Measurements from ENCODE around the gene TMTC3.

DNA sequence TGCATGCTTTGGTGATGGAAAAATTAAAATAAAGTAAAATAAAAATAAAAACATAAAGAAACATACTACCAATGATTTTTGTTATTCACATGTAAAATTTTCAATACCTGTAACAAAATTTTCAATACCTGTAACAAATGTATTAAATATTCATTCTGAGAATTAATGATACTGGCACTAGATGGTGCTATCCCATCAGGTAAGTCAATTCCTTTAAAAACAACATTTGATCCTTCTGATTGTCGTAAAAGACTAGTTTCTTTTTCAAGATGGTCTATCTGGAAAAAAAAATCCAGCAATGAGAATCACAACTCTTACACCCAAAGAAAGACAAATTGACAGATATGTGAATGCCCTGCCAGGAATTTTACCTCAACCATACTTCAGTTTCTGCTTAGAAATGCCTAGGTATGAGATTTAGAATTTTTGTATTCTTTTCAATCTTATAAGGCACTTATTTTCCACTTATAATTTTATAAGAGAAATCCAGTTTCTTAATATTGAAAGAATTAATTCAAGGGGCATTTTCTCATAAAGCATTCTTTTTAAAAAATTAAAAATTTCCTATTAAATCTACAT is 30.9 kb upstream of the TMTC3 start:
- TF ChIP-seq GATA2 (IDR thresholded peaks at IDR 0.05; ENCODE audit: low read depth, low read length) (no peak), GATA3 (IDR thresholded peaks at IDR 0.05; ENCODE audit: low read depth, low read length) (no peak)
